ENCODE data around the gene RC3H2. TPM values are rescaled to one million over a fixed set of nuclear protein-coding genes. Genes with fewer than 3 reads are reported as not detected.

The RC3H2 gene
- total and polyA plus RNA-seq, 2 donors from 2014 or later: 9.8 to 49.9 TPM

DNA sequence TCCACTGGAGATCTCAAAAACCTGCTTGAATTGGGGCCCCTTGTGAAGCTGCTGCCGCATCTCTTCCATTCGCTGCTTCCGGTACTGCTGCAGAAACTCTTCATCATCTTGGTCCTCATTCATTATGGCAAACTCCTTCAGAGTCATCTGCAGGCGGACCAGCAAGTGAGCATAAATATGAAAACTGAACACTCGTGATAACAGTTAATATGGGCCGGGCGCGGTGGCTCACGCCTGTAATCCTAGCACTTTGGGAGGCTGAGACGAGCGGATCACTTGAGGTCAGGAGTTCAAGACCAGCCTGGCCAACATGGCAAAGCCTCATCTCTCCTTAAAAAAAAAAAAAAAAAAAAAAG lies 84.7 kb downstream of the RC3H2 start:
- no peak overlapping the region for H3K4me3 ChIP-seq (ENCODE audit: low read length in 3 of 3)
- no peaks in the 10 kb centered on the region for H3K9me3 ChIP-seq (ENCODE audit: control insufficient read depth in 2 of 3, insufficient read depth in 1 of 3, low read length in 3 of 3)
- DNase-seq (no peak), FAIRE-seq (no peak)
- H3K27ac ChIP-seq (ENCODE audit: low read depth in 2 of 2, low read length in 2 of 2): peak overlapping the region in 1 of 2 donors; percentile 23
- intact Hi-C loops (cut with DNase I): no loop called here
- H3K9ac ChIP-seq (ENCODE audit: low read length in 3 of 3): no peak overlapping the region
- no peaks in the 10 kb centered on the region for H3K27me3 ChIP-seq (ENCODE audit: control insufficient read depth, insufficient read depth, low read length)
- H3K36me3 ChIP-seq (ENCODE audit: control insufficient read depth in 2 of 3, insufficient read depth in 3 of 3, low read length in 3 of 3): peaks cover 6 to 21% (median 21%) of the 10 kb centered on the region in 3 donors
- H3K4me1 ChIP-seq (ENCODE audit: control insufficient read depth in 2 of 3, insufficient read depth in 2 of 3, low read depth in 1 of 3, low read length in 3 of 3): peaks cover 0 to 5% (median 0%) of the 10 kb centered on the region in 3 donors
- TF ChIP-seq, protein P1, sequence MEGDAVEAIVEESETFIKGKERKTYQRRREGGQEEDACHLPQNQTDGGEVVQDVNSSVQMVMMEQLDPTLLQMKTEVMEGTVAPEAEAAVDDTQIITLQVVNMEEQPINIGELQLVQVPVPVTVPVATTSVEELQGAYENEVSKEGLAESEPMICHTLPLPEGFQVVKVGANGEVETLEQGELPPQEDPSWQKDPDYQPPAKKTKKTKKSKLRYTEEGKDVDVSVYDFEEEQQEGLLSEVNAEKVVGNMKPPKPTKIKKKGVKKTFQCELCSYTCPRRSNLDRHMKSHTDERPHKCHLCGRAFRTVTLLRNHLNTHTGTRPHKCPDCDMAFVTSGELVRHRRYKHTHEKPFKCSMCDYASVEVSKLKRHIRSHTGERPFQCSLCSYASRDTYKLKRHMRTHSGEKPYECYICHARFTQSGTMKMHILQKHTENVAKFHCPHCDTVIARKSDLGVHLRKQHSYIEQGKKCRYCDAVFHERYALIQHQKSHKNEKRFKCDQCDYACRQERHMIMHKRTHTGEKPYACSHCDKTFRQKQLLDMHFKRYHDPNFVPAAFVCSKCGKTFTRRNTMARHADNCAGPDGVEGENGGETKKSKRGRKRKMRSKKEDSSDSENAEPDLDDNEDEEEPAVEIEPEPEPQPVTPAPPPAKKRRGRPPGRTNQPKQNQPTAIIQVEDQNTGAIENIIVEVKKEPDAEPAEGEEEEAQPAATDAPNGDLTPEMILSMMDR (IDR thresholded peaks at IDR 0.05; ENCODE audit: borderline replicate concordance, extremely low read depth, insufficient read depth): no peak

DNA sequence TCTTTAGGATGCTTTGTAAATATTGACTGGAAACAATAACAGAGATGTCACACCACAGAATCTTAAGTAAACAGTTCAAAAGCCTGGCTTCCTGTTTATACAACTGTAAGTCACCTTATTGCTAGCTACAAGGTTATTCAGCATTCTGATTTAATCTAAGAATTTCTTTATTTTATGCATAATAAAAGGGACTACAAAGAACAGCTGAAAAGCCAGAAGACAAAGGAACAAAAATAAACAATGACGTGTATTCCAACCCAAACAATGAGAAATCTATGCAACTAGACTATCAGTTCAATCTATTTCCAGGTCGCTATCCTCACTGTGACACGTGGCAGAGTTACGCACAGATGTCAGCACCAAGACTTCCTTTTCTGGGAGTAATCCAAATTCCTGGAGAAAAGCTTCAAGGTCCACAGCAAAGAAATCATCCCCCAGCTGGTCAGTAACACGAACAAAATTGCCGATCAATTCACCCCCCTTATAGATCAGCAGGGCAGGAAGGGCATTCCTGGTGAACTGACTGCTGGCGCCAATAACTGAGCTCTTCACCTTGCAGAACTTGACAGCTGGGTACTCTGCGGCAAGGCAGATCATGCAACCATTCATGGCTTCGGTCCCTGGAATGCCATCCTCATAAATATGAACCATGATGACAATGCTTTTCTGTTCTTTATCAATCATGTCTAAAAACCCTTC lies 85.2 kb downstream of the RC3H2 start:
- TF ChIP-seq, protein P1 (IDR thresholded peaks at IDR 0.05; ENCODE audit: borderline replicate concordance, extremely low read depth, insufficient read depth): no peak
- intact Hi-C loops (cut with DNase I): no loop called here
- Histone ChIP-seq H3K4me3 (ENCODE audit: low read length in 3 of 3) (no peak overlapping the region), H3K27me3 (ENCODE audit: control insufficient read depth, insufficient read depth, low read length) (no peaks in the 10 kb centered on the region), H3K9me3 (ENCODE audit: control insufficient read depth in 2 of 3, insufficient read depth in 1 of 3, low read length in 3 of 3) (no peaks in the 10 kb centered on the region), H3K36me3 (ENCODE audit: control insufficient read depth in 2 of 3, insufficient read depth in 3 of 3, low read length in 3 of 3) (peaks cover 6 to 21% (median 21%) of the 10 kb centered on the region in 3 donors), H3K27ac (ENCODE audit: low read depth in 2 of 2, low read length in 2 of 2) (peak overlapping the region; percentile 10 to 23), H3K4me1 (ENCODE audit: control insufficient read depth in 2 of 3, insufficient read depth in 2 of 3, low read depth in 1 of 3, low read length in 3 of 3) (peaks cover 0 to 5% (median 0%) of the 10 kb centered on the region in 3 donors), H3K9ac (ENCODE audit: low read length in 3 of 3) (no peak overlapping the region)
- DNase-seq: peak in 1 of 5 donors; percentile 32
- no peak for FAIRE-seq

DNA sequence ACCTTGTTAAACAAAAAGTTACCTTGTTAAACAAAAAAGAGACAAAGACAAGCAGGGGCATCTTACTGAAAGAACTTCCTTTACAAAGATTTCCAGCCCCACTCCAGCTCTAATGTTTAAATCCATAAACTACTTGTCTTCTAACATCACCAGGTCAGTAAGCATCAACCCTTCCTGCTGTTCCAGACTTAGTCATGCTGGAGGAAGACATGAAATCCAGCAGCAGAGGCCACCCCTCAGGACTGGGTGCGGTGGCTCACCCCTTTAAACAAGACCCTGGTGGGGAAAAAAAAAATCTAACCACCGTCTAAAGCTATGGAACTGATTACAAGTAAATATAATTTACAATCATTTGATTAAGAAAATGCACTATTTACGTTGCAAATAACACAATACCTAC lies 85.8 kb downstream of the RC3H2 start:
- FAIRE-seq: no peak
- Histone ChIP-seq H3K9me3 (ENCODE audit: control insufficient read depth in 2 of 3, insufficient read depth in 1 of 3, low read length in 3 of 3) (no peaks in the 10 kb centered on the region), H3K27ac (ENCODE audit: low read depth in 2 of 2, low read length in 2 of 2) (peak overlapping the region; percentile 8 to 10), H3K27me3 (ENCODE audit: control insufficient read depth, insufficient read depth, low read length) (no peaks in the 10 kb centered on the region), H3K4me1 (ENCODE audit: control insufficient read depth in 2 of 3, insufficient read depth in 2 of 3, low read depth in 1 of 3, low read length in 3 of 3) (peaks cover 0 to 5% (median 0%) of the 10 kb centered on the region in 3 donors), H3K9ac (ENCODE audit: low read length in 3 of 3) (no peak overlapping the region), H3K36me3 (ENCODE audit: control insufficient read depth in 2 of 3, insufficient read depth in 3 of 3, low read length in 3 of 3) (peaks cover 6 to 21% (median 21%) of the 10 kb centered on the region in 3 donors), H3K4me3 (ENCODE audit: low read length in 3 of 3) (no peak overlapping the region)
- intact Hi-C loops (cut with DNase I): no loop called here
- TF ChIP-seq, protein P1 (IDR thresholded peaks at IDR 0.05; ENCODE audit: borderline replicate concordance, extremely low read depth, insufficient read depth): no peak
- no peak for DNase-seq
